Activated T-helper 1 cell treated with anti-CD3 and anti-CD28 coated beads, Interleukin-2, amount 50 U/mL, for 16 hours (primary cell): ENCODE measurements around the gene FASTK.

ENCODE experiments used
- DNase-seq, 2 donors: peaks; one replicate each; pipeline ENCODE4 v3.0.0-alpha.2; 2020; ENCODE audit warnings: low read depth in 1 of 2, low spot score in 1 of 2

The FASTK gene

DNA sequence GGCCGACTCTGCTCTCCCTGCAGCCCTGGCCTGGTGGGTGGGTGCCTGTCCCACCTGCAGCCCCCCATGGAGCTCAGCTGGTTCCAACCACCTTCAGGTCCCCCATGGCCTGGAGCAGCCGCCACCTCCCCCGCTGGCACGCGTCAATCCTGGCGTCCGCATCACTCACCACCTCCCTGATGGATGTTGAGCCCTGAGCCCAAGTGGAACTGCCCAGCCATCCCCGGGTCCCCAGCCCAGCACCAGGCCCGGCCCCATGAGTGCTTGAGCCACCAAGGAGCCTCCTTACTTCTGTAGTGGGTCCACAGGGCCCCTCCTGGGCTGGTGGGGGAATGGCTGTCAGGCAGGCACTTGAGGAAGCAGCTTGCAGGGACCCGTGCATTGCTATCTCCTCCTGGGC is 20.3 kb upstream of the FASTK start:
- DNase-seq, result no peak

DNA sequence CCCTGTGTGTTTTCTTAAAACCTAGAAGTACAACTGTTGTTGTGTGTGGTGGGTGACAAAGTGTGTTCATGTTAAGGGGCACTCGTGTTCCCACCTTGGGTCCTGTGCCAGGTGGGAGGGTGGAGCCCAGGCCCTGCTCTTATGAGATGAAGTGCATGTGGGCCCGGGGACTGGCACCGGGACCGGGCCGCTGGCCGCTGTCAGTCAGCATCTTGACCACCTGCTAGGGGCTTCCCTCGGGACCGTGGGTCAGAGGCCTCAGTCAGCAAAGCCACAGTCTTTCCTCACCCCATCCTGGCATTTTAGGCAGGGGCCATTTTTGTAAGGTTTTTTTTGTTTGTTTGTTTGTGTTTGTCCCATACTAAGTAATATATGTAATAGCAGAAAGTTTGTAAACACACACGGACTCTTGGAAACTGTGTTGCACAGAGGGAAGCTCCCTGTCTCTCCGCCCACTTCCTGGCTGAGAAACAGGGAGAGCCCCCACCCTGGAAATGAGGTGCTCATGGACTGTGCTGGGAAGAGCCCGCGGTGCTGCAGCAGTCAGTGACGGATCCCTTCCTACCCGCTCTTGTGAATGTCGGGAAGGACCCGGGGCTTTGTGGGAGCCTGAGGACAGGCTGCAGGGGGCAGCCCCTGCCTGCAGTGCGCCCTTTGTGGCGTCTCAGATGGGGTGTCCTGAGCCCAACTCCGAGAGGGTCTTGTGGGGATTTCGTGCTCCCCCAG is 19.0 kb upstream of the FASTK start:
- DNase-seq, result no peak

DNA sequence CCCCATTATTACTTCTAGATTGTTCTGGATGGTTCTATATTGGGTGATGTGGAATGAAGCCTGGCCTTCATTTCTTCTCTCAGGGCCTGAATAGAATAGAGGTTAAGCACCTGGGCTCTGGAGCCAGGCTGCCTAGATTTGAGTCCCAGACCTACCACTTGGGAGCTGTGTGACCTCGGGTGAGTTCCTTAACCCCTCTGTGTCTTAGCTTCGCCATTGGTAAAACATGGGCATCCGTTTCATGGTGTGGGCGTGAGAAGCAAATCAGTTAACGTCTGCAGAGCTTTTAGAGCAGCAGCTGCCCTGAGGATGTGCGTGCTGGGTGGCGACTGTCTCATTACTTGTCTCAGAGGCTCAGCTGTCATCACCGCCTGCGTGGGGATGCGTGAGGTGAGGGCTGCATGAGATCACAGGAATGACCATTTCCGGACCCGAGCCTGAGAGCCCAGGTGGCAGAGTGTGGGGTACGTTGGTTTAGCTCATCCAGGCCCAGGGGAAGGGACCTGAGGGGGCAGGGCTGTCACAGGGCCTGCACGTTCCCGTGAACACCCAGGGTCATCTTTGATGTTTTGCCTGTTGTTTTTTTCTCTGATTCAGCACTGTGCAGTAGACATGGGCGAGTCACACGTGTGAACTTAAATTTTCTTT is 15.3 kb upstream of the FASTK start:
- DNase-seq, result no peak

DNA sequence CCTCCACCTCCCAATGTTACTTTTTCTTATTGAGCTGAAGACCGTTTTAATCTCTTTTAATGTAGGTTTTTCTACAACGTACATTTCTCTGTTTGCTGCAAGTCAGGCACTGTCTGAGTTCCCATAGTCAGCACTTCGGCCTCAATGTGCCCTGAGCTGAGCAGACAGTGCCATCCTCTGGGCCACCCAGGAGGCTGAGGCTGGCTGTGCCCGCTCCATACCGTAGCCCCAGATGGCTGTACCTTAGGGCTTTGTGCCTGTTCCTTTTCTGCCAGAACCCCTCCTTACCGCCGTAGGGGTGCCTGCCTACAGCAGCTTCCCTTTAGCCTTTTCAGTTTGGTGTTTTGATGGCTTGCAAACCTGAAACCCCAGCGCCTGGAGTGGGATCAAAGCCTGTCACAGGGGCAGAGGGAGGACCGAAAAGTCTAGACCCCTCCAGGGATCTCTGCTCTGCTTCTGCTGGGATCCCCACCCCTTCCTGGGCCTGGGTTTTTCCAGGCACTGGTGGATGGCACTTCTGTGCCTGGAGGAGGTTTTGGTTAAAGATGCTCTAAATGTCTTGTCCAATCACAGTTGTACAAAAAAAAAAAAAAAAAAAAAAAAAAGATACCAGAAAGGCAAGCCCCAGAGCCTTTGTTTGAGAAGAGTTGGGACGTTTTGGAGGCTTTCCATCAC is 14.7 kb upstream of the FASTK start:
- DNase-seq, result no peak

DNA sequence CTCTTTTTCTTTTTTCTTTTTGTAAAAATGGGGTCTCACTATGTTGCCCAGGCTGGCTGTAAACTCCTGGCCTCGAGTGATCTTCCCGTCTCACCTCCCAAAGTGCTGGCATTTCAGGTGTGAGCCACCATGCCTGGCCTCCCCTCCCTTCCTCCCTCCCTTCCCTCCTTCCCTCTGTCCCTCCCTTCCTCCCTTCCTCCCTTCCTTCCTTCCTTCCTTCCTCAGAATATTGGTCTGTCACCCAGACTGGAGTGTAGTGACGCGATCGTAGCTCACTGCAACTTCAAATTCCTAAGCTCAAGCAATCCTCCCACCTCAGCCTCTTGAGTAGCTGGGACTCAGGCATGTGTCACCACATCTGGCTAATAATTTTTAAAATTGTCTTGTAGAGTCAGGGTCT is 14.1 kb upstream of the FASTK start:
- no peak for DNase-seq

DNA sequence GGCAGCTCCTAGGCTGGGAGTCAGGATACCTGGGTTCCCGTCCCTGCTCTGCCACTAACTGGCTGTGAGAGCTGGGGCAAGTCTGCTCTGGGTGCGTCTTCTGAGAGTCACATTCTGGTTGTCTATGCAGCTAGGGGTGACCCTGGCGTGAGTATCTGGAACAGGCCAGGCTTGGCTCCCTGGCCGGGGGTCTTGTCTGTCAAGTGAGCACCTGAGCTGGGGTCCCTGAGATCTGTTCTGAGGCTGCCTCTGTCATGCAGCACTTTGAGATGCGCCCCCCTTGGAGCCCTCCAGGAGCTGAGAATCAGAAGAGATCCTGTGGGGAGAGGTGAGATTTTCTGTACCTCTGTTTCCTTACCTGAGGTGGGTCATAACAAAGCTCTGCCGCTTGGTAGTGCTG is 13.1 kb upstream of the FASTK start:
- DNase-seq, result no peak

DNA sequence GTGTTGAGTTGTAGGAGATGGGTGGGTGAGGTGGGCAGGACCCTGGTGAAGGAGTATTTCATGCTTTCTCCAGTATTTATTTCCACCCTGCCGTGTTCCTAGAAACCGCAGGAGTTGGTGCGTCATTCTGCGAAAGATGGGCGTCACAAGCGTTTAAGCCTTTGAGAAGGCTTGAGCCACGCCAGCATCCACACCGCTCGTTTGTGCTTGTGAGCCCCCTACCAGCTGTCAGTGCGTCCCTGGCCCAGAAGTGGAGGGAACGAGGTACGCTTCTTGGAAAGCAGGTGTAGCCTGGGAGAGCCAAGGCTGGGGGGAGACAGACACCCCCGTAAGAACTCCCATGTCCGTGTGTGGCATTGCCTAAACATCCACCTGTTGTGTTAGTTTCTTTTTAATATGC is 11.4 kb upstream of the FASTK start:
- no peak for DNase-seq

DNA sequence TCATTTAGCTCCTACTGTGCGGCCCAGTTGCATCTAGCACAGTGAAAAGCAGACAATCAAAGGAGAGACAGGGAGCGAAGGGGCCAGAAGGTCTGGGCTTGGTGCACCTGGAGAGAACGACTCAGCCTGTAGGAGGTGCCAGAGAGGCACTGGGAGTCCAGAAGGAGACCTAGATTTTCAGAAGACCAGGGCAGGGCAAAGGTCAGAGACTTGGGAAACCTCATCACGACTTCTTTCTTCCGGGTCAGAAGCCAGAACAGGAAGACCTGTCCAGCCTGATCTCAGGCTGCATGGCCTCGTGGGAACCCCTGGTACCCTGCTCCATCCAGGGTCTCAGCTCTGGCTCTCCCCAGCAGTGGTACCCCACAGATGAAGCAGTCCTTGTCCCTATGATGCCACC is 10.8 kb upstream of the FASTK start:
- DNase-seq, result no peak

DNA sequence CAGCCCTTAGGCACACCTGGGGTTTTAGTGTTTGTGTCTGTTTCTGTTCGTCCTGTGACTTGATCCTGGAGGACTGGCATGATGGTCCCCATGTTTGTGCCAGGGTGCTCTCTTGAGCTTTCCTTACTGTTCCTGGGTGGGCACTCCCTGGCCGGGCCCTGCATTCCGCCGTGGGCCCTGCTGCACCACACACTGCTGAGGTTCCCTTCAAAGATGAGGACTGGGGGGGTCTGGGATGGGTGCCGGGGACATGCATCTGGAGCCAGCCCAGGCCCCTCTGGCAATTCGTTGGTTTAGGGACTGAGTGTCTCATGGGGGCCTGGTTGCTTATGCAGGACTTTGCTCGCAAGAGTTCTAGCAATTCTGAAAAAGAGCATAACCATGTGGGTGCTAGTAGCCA is 10.4 kb upstream of the FASTK start:
- DNase-seq, result no peak

DNA sequence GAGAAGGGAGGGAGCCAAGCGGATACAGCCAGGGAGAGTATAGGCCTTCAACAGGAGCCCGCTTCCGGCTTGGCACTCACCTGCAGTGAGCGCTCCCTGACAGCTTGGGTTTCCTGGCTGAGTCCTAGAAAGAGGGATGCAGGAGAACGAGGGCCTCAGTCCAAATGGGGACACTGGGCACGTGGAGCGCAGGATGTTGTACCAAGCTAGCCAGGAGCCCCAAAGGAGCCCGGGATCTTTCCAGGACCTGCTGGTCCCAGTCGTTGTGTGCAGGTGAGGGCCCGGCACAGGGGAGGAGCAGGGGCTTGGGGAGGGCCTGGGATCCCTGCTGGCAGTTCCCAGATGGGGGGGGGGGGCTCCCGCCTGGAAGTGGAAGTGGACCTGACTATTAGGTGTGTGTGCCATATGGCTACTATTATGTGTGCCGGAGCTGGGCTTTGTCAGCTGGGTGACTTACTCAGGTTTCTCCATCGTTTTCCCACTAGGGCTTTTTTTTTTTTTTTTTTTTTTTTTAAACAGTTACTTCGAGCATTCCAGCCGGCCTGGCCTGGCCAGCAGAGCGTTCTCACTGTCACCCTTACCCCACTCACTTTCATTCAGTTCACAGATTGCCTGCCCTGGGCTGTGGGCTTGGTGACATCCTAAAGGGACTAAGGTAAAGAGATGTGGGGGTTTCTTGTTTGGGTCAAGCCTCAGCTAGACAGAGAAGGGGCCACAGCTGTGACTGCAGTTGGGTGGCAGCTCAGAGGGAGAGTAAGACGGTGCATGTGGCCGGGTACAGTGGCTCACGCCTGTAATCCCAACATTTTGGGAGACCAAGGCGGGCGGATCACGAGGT is 9.5 kb upstream of the FASTK start:
- DNase-seq, result no peak

DNA sequence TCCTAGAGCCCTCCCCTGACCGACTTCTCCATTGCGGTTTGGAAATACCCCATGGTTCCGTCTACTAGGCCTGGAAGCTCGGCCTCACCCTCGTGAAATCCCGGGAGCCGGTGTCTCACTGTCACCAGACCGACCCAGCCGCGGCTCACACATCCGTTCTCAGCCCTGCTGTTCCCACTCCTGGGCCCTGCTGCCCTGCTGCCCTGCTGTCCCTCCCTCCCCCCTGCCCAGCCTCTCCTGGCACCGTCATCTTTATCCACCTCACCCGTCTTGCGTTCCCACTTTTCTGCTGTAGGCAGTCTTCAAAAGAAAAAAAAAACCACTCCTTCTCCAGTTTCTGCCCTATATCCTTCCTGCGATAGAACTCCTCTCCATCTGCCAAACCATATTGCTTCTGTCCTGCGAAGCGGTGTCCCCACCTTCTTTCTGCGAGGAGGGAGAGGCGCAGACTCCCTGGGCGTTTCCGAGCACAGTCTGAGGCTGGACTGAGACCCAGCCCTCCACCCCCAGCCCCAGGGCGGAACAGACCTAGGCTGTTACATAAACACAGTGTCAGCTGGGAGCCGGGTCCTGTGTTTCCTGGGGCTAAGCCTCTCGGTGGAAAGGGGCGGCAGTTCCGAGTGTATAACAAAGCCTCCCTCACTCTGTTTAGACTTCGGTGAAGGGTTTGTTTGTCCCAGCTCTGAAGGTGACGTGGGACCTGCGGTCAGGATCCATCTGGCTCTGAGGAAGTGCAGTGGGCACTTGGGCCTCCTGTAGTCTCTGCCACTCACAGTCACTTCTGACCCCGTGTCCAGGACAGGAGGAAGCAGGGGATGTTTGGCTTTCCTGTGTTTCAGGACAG is 8.5 kb upstream of the FASTK start:
- no peak for DNase-seq

DNA sequence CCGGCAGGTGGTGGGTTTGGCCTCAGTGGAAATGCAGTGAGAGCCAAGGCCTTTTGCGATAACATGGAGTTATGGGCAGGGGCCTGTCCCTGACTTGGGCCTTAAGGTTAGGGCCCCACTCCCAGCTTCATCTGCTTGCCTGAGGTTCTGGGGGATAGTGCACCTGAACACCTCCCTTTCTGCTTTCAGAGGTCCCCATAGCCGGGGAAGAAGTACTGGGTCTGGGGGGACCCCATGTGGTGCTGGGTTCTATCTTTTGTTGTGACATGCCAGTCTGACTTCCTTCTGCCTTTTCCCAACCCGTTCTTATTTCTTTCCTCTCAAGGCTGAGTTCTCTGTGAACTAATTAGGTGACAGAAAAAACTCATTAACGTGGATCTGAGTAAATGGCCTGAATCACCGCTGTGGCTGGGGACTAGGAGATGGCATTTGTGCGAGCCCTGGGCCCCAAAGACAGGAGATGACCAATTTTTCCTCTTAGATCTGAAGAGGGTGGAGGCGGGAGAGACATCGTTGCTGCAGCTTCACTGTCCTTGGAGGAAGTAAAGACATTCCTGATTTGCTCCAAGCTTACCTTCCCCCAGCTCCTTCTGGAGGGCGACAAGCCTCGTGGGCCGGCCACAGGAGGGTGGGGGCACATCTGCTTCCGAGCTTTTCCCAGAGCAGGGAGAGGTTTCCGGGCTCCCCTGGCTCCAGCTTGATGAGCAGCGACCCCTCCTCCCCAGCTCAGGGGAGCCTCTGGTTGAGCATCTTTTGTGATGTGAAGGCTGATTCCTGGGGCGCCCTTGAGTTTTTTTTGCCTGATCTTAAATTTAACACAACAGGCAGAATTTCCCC is 7.6 kb upstream of the FASTK start:
- no peak for DNase-seq

DNA sequence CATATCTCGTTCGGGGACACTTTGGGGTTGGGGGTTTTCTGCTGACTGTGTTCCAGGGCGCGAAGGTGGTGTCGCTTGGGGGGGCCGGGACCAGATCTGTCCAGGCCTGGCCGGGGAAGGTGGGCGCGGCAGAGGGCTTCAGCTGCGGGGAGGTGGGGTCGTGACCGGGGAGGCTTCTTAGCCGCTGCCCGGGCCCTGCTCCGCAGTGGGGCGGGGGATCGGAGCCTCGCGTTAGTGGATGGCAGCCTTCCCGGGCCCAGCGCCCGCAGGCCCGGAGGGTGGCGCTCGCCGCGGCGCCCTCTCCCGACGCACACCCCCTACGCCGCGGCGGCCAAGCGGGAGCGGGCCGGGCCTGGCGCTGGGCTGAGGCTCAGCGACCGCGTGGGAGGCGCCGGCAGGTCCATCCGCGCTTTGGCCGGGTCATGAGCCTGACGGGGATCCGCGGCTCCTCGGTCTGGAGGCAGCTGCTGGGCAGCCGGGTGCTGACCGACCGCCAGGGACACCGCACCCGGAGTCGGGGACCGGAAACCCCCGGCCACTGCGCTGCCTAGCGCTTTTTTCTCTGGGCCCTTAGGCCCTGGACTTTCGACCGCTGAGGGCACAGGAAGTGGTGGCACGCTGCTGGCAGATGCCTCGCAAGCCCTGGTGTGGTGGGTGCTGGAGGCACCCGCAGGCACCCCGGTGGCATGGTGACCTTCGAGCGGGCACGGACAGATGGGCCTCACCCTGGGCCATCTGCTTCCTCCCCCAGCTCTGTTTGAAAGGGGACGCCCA is 6.8 kb upstream of the FASTK start:
- peak in 1 of 2 donors; percentile 22 for DNase-seq

DNA sequence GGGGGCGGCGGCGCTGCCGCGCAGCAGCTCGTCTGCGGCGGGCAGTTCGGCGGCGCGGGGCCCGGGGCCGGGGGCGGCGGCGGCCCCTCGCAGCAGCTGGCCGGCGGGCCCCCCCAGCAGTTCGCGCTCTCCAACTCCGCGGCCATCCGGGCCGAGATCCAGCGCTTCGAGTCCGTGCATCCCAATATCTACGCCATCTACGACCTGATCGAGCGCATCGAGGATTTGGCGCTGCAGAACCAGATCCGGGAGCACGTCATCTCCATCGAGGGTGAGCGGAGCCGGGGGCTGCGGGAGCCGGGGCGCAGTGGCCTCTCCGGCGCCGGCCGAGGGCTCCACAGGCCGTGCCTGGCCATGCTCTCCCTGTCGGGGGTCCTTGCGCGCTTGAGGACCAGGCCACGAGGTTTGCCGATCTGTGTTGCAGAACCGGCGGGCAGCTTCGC is 6.2 kb upstream of the FASTK start:
- DNase-seq, result no peak

DNA sequence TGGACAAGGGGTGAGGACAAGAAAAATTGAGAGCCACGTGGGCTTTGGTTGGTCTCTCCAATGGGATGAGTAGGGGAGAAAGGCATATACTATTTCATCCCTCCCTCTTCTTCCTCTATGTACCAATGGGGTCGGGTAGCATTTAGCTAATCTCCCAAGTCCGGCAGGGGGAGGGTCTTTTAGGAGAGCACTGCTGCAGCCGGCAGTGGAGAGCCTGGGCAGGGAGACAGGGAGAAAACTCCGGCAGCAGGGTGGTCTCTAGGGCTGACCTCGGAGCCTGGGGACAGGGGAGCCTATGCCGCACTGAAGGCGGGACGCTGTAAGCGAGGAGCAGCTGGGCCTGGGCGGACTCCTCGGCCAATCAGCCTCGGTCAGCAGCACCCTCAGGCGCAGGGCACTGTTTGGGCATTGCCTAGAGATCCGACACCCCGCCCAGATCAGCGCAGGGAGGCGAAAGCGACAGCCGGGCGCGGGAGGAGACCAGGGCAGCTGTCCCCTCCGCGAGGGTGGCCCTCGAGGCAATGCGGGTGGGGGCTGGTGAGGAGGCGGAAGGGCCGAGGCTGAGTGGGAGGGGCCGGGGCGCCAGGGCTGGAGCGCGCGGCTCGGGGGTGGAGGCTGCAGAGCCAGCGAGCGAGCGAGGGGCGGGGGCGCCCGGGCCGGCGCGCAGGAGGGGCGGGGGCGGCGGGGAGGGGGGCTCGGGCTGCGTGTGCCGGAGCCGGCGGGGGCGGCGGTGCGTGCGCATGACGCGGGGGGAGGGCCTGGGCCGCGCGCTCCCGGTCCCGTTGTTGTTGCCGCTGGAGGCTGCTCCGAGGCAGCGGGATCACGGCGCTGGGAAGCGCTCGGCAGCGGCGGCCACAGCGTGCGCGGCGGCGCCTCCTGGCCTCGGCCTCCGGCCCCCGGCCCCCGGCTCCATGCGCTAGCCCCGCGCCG is 5.3 kb upstream of the FASTK start, which contains the start of gene AGAP3:
AGAP3 (plus strand) TSS at position 785 of the 930 bp plus-strand sequence. CDS start 267 bp downstream, outside the sequence.
- peak in 1 of 2 donors; percentile 57 for DNase-seq

DNA sequence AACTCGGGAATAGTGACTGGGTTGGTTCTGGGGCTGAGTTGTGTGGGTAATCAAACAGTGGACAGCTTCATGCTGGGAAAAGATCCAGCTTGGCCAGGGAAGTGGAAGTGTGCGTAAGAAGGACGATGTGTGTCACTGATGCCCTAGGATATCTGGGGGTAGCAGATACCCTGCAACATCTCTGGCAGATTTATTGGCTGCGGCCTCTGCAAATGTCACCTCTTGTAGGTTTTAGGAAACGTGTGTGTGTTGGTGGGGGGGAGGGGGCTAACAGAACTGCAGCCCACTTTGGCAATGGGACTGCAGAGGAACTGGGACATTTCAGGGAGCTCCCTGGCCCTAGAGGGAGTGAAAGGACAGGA is 4.7 kb upstream of the FASTK start:
- no peak for DNase-seq

DNA sequence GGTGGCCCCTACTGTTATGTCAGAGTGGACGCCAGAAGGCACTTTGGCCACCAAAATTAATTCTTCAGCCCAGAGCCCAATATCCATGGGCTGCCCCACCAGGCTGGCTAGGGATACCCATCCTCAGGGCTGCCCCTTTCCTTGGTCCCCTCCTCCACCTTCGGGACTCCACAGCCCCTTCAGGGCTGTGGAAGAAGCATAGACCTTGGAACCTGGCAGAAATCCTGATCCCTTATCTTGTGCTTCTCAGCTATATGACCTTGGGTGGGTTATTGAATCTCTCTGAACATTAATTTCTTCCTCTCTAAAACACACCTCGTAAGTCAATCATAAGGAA is 3.2 kb upstream of the FASTK start:
- DNase-seq, result no peak
